Activated CD8-positive, alpha-beta memory T cell treated with anti-CD3 and anti-CD28 coated beads for 1 hour (primary cell): Measurements from ENCODE around the gene PAK5.
"Not testable (repeated sequence)": the region's sequence is repeated elsewhere in the genome, so short reads cannot be mapped to it uniquely, and the experiment has no call there.

Source experiments
- DNase-seq, 2 donors: peaks; one replicate each; pipeline ENCODE4 v3.0.0-alpha.2; 2020; ENCODE audit warnings: low read depth in 1 of 2; ENCODE audit errors: extremely low read depth in 1 of 2

Gene PAK5

DNA sequence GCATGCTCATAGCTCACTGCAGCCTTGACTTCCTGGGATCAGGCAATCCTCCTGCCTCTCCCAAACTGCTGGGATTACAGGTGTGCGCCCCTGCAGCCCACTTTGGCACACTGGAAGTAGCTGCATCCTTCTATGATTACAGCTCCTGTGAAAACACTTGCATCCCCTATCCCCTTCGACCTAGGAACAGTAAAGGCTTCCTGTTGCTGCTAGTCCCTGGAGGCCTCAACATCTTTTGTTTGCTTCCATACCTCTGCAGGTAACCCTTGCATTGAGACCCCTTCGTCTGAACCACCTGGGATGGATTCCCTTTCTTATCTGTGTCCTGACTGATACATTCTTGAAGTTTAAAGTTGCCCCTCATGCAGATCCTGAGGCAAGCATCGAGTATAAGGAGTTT, 152.4 kb downstream of the PAK5 start:
- no peak for DNase-seq

DNA sequence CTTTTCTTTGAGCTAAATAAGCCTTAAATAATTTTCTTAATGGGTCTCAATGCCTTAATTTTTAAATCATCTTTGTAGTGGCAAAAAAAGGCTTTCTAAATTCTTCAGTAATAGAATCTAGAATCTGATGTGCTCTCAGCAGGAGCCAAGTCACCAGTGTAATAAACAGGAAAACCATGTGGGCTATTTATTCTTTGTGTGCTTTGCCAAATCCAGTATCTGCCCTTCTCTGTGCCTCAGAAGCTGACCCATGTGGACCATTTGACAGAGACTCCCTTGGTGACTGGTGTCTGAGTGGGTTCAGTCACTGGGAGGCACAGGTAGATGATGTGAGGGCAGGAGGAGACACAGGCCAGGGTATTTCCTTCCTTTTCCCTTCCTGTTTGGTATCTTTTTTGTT, 152.9 kb downstream of the PAK5 start:
- no peak for DNase-seq

DNA sequence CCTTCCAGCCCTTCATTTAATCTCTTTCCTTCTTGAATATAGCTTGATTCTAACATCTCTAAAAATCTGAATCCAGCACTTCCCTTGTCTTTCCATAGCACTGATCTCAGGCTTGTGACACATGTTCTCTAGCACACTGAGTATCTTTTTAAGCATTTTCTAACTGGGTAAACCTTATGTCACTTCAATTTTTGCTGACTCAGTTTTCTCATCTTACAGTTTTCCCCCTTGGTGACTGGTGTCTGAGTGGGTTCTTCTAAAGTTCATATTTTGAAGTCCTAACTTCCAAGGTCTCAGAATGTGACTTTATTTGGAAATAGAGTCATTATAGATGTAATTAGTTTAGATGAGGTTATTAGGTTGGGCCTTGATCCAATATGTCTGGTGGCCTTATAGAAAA, 153.9 kb downstream of the PAK5 start:
- DNase-seq, result no peak

DNA sequence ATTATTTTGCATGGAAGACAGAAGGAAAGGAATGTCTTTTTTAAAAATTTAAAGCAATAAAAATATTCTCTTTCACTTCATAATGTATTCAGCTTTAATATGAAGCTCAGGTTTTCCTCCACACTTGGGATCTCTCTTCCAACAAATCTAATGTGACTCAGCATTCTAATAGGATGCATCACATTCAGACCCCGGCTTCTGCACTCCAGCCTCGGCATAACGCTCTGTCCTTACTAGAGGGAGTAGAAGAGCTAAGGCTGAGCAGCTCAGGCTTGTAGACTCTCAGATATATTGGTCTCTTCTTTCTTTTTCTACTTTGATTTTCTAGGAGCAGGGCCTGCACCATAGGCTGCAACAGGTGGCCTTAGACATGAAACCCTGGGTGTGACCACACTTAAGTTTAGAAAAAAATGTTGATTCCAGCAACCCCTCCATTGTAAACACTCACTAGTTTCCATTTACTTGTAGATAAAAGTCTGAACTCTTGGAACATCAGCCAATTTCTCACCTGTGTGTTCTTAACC, 161.7 kb downstream of the PAK5 start:
- no peak for DNase-seq

DNA sequence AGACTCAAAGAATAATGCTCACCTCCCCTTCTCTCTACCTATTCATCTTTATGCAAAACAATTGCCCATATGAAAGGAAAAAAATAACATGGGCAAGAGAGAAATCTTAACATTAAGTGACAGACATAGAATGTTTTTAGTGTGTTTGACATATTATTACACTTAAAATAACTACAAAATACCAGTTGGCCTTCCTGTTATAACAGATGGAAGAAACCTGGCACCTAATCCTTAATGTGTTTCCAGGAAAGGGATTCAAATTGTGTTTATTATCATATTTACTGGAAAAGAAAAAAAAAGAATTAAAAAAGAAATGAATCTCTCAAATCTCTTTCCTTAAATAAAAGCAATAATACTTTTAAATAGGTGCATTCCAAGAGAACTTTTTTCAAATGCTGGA, 165.9 kb downstream of the PAK5 start:
- DNase-seq, result no peak

DNA sequence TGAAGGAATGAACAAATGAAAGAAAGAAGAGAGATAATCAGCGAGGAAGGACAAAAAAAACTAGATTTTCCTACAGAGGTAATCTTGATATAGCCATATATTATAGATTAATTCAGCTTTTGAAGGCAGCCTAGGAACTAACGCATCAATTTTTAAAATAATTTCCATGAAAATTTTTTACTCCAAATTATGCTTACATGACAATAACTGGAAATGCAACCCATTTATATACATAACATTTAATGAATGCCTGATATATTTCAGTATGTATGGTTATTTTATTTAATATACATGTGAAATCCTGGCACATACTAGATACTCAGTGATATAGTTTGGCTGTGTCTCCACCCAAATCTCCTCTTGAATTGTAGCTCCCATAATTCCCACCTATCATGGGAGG, 166.8 kb downstream of the PAK5 start:
- DNase-seq, result no peak

DNA sequence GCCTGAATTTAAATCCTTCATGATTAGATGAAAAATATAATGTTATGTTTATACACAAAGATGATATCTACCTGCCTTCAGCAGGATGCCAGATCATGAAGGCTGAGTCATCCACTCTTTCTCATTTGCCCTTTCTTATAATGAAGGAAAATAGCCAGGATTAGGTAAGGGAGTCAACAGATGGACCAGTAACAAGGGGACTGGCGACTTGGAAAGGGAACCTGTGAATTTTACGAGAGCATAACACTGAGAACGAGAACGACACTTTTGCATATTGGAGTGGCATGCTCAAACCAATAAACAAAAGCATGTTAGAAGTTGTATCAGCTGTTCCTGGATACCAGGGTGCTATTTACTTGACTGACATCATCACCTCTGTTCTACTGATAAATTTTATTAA, 170.5 kb downstream of the PAK5 start:
- DNase-seq, result no peak

DNA sequence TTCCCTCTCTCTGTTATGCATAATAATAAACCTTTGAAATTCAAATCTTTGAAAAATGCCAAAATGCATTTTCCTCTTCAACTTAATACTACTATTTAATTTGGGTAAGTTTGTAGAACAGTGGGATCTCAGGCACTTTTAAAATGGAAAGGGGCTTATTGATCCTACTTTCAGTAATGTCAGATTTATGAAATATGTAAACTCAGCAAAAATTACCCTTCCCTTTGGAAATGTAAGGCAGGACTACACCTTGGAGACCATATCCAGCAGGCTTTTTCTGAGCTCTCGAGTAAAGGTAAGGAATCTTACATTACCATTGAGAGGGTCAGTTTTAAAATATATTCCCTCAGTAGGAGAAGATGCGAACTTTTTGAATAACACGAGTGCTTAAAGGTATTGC, 175.5 kb downstream of the PAK5 start:
- DNase-seq, result no peak

DNA sequence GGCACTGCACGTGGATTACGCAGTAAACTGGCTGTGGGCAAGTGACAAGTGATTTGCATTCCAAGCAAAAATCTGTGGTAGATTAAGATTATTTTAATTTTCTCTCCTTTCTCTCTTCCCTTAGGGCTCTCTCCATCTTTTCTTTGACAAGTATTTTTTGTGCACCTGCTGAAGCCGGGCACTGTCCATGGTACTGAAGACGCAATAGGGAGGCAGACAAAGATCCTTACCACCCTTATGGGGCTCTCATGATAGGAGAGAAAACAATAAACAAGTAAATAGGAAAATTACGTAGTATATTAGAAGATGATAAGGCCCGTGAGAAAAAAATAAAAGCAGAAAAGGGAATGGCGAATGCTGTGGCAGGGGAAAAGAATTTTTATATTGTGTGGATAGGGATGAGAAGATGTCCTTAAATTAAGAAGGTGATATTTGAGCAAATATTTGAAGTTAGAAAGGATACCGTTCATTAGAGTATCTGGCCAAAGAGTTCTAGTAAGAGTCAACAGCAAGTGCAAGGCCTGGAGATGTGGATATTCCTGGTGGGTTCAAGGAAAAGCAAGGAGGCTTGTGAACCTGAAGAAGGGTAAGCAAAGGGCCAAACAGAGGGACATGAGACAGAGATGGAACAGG, 178.5 kb downstream of the PAK5 start:
- DNase-seq, result no peak

DNA sequence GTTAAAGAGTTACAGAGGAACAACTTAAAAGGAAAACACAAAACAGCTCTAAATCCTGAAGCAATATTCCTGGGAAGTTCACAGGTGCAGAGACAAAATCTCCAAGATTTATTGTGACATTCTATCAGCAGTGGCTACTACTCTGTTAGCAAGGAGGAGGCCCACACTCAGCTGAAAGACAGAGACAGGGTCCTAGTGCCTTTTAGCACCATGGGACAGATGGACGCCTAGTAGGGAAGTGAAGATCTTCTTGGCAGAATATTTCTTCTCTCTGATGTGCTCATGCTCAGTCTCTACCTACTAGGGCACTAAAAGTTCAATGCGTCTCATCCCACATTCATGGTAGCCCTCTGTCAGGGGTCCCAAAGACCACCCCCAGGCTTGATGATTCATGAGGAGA, 191.1 kb downstream of the PAK5 start:
- no peak for DNase-seq

DNA sequence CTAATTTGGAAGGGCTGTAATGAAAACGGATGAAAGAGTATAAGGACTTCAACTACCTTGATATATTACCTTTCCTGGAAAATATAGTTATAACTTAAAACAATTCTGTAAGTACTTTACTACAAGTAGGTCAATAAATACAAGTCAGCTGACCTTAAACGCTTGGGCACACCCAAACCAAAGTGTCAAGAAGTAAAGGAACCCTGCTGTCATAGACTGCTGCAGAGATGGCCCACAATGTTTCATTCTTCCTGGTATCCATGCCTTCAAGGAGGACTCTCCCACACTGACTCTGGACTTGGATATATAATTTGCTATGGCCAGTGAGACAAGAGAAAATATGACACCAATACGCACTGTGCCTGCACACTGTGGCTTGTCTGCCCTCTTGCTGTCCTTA, 192.5 kb downstream of the PAK5 start:
- no peak for DNase-seq

DNA sequence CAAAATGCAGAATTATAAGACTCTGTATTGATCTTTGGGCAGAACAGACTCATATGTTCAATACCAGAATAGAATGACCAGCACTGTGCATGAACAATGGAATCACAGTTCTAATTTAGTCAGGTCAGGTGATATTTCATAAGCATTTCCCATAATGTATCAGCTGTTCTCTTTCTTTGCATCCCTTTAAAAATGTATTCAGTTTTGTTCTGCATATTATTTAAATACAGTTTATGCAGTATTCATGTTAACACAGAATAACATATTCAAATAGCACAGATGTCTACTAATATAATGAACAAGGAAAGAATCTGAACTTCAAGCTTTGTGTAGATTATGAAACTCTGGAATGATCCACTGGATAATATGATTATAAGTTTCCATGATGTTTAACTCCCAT, 196.0 kb downstream of the PAK5 start:
- DNase-seq, result no peak

DNA sequence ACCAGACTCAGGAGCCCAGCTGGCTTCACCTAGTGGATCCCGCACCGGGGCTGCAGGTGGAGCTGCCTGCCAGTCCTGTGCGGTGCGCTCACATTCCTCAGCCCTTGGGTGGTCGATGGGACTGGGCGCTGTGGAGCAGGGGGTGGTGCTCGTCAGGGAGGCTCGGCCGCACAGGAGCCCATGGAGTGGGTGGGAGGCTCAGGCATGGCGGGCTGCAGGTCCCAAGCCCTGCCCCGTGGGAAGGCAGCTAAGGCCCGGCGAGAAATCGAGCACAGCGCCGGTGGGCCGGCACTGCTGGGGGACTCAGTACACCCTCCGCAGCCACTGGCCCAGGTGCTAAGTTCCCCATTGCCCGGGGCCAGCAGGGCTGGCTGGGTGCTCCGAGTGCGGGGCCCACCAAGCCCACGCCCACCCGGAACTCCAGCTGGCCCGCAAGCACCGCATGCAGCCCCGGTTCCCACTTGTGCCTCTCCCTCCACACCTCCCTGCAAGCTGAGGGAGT, 197.3 kb downstream of the PAK5 start:
- DNase-seq, result not testable (repeated sequence)

DNA sequence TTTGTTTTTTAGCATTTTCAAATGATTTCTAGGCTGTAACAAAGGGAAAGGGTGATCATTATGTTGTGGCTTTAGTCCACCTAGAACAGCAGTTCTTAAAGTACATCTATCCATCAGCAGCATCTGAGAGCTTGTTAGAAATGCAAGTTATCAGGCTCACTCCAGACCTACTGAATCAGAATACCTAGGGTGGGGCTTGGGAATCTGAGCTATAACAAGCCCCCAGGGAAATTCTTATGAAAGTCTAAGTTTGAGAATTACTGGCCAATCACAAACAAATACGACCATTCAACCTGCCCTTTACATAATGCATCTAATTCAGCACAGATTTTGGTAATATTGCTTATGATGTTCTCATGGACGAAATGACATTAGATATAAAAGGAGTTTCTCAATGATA, 201.0 kb downstream of the PAK5 start:
- no peak for DNase-seq

DNA sequence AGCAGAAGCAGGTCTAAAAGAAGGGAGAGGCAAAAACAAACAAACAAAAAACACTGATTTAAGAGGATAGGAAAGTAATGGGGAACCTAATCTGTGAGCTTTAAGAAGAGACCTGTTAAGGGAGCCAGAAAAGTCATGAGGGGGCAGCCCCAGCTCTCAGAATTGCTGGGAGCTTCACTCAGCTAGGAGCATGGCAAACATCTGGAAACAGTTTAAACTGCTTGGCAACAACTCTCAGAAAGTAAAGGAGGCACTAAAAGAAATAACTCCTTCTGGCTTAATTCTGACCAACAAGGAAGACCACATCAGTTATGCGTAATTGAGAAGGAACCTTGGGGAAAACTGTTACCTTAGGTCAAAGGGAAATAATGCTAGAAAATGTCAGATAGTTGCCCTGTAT, 203.1 kb downstream of the PAK5 start:
- no peak for DNase-seq

DNA sequence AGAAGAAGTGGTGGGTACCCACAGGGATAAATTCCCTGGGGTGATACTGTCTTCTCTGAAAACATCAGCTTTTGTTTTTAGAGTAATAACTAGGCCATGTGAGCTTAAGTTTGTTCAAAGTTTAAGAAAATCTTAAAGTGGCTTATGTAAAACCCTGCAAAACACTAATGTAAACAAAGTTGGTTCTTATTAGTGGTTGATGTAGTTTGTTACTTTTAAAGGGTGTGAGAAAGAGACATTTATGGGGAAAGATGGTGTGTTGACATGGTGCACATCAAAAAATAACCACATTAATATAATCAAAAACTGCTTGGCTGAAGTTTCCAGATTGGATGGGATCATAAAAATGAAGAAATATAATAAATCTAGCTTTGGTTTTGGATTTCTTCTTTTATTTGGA, 204.5 kb downstream of the PAK5 start:
- DNase-seq, result no peak

DNA sequence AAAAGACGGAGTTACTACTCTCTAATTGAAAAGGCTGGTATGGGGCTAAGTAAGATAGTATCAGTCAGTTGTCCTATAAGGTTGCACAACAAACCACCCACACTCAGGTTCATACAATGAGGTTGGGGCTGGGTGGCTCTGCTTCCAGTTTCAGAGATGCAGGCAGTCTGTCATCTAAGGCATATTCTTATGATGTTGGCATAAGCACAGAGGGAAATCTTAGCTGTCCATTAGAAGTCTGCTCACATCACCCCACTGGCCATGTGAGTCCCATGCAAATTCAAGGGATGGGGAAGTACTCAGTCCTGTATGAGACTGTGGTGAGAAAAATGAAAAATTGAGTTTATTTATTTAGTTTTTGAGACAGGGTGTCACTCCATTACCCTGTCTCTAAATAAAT, 205.9 kb downstream of the PAK5 start:
- no peak for DNase-seq

DNA sequence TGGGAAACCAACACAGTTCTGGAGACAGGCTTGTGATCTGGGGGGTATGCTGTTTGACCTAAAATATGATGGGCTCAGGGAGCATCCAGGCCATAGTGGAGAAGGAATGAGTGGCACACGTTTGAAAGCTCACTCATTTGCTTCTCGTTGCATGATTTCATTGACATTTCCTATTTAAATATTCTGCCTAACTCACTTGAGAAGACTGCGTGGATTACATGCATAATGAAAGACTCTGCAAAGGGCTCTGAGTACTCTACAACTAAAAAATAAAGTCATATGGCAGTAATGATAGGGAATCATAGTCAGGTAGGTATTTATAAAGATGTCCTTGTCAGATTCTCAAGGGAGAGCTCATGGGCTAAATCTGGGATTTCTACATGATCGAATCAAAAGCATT, 206.6 kb downstream of the PAK5 start:
- no peak for DNase-seq

DNA sequence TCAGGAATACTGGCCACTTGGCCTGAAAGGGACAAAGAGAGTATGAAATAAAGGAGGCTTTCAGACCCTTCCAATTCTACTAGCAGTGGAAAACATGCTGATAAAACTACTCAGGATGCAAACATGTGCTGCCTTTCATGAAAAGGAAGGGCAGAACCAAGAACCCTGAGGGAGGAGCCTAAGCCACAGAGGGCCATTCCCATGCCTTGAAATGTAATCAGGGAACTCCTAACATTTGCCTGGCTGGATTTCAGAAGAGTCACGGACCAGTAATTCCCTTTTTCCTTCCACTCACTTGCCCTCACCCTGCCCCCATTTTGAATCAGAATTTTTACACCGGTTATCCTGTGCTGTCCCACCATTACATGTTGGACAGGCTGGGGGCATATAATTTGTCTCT, 208.3 kb downstream of the PAK5 start:
- no peak for DNase-seq

DNA sequence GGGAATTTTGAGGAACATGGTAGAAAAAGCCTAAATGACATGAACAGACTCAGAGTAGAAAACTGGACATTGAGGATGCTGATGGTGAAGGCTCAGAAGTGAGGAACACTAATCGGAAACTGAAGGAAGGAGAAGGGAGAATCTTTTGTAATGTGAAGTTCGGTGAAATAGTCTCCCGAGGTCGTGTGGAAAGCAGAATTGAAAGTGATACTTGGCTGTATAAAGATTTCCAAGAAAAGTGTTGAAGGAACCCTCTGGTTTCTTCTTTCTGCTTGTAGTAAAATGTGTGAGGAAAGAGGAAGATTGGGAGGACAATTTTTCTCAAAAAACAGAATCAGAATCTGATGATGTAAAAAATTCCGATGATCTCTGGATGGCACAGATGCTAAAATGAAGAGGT, 209.0 kb downstream of the PAK5 start:
- DNase-seq, result no peak

DNA sequence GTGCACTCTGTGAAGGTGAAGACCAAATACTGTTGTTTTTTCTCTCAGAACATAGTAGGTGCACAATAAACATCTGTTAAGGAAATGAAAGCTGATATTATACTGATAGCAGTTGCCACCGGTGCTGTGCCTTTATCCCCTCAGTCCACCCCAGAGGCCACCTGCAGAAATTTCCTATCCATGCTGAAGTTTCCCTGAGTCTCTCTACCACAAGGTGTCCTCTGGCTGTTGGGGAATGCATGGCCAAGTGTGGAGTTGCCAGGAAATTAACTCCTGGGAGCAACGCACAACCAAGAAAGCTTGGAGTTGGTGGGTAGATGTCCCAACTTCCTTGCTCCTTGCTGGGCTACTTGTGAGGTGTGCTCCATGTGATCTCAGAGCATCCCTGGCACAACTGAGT, 210.3 kb downstream of the PAK5 start:
- DNase-seq, result no peak

DNA sequence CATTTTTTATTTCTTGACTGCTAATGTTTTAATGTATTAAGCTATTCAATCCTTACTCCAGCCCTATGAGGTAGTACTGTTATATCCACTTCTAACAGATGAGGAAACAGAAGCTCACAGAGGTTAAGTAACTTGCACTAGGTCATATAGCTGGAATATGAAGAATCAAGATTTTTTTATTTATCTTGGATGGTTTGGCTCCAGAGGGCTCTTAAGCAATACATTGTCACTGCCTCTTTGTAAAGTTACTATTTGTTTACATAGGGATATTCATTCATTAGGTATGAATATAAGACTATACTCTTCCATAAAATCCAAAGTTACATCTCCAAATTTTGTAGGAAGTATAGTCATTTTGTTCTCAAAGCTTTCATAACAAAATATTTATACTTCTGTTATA, 210.7 kb downstream of the PAK5 start:
- DNase-seq, result no peak

DNA sequence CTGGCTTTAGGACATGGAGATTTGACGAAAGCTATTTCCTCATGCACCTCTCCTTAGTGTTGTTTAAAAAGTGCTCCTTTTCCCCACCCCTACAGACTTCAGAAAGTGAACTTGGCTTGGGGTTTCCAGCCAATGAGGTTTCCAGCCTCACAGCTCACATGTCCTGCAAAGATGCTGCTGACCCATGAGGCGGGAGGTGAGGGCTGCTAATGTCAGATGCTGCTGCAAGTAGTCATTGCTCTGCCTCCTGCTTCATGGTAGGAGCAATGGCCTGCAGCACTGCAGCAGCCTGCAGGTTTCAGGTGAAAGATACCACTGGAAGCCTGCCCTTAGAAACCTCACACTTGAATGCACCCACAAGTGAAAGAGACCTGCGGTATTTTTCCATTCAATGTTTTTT, 211.7 kb downstream of the PAK5 start:
- DNase-seq, result no peak
